ENCODE results near the gene TUBB.

DNA sequence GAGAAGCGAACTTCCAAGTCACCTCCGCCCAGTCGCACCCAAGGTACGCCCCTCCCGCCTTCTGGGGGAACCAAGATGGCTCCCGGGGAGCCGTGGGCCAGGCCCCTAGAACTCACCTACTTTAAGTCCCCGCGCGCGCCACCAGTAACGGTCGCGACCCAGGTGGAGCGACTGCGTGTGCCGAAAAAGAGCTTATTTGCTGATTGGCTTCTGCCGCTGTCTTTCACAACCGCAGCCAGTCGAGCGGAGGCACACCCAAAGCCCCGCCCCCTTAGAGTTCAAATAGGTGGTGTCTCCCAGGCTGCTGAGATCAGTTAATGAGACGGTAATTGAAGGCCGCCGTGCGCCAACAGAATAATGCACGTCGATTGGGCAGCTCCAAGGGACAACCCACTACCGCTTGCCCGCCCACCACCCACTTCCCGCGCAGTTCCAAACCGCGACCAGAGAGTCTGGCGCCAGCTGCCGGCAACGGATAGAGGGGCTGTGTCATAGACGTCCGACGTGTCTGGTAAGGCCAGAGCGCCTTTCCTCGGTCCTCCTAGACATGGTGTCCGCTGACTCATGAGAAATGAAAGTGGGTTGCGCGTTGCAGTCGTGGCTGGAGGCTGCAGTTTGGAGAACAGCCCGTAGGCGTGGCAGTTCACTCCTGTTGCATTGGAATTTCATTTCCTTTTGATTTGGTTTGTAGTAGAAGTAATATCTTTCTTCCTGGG lies 2.9 kb upstream of the TUBB start, which contains the start of gene MDC1:
- TF ChIP-seq CTCF (IDR thresholded peaks at IDR 0.05), result peak; percentile 28
- peak; percentile 88 for TF ChIP-seq MAX (IDR thresholded peaks at IDR 0.05; ENCODE audit: low read depth)
